Measurements from ENCODE around the gene CARD19. TPM values are rescaled to one million over a fixed set of nuclear protein-coding genes. Genes with fewer than 3 reads are reported as not detected.

The CARD19 gene
- total and polyA plus RNA-seq, 2 donors (not counting 1 experiment from before 2014, with no cell fraction given), result 31.9 to 63.4 TPM

- H3K27me3 Mint-ChIP-seq, result no peaks in the 10 kb centered on the region
- no peak overlapping the region for H3K9ac ChIP-seq (ENCODE audit: low read length)
- peaks cover 18 to 29% of the 10 kb centered on the region in 2 donors for H3K4me1 ChIP-seq (ENCODE audit: control insufficient read depth in 2 of 2, insufficient read depth in 2 of 2, low read length in 2 of 2)
- H3K4me2 ChIP-seq (replicated peaks; ENCODE audit: low read depth, low read length, poor library complexity, severe bottlenecking), result peak overlapping the region; percentile 94
- ChIA-PET CTCF (interaction anchor here (1.5 kb wide), 1 partner anchor 8 kb away, joined by 3 read pairs; no protein-coding TSS in a partner anchor), POLR2A (no interaction called here)
- no peaks in the 10 kb centered on the region for H3K36me3 ChIP-seq (replicated peaks in 1 of 2; ENCODE audit: control extremely low read depth in 1 of 2, control insufficient read depth in 1 of 2, extremely low read depth in 1 of 2, insufficient read depth in 2 of 2, low read length in 1 of 2)
- no peak overlapping the region for H3K4me3 ChIP-seq (ENCODE audit: control extremely low read depth in 1 of 5, extremely low read depth in 1 of 5, insufficient read depth in 1 of 5, low read depth in 2 of 5, low read length in 4 of 5)
- peaks cover 19% of the 10 kb centered on the region for H3K79me2 ChIP-seq (ENCODE audit: control insufficient read depth, insufficient read depth, low read length)
- TF ChIP-seq CTCF (IDR thresholded peaks at IDR 0.05) (no peak), EZH2 (IDR thresholded peaks at IDR 0.05; ENCODE audit: borderline replicate concordance, insufficient read depth, low read depth, low read length, poor library complexity, severe bottlenecking) (no peak)
- no peaks in the 10 kb centered on the region for H3K9me3 Mint-ChIP-seq (ENCODE audit: insufficient read depth)
- intact Hi-C loops (cut with micrococcal nuclease), result loop anchor here (10.0 kb wide), 1 partner anchor 432 kb away; no protein-coding TSS in a partner anchor
- peaks cover 40% of the 10 kb centered on the region for H3K4me1 Mint-ChIP-seq
- ATAC-seq (ENCODE audit: low read depth), result no peak
- H4K20me1 ChIP-seq (ENCODE audit: control insufficient read depth, insufficient read depth, low read length, poor library complexity, severe bottlenecking), result peaks cover 12% of the 10 kb centered on the region
- no peak overlapping the region for H2AFZ ChIP-seq (ENCODE audit: insufficient read depth, low read depth, low read length, poor library complexity, severe bottlenecking)
- H3K27me3 ChIP-seq (replicated peaks in 1 of 4; ENCODE audit: control extremely low read depth in 1 of 4, control insufficient read depth in 3 of 4, insufficient read depth in 4 of 4, low read length in 3 of 4), result peaks cover 0 to 13% (median 0%) of the 10 kb centered on the region in 4 experiments
- no peaks in the 10 kb centered on the region for H3K9me3 ChIP-seq (ENCODE audit: control extremely low read depth in 1 of 3, control insufficient read depth in 2 of 3, insufficient read depth in 1 of 3, low read length in 2 of 3)
- DNase-seq, result no peak
- WGBS (ENCODE audit: insufficient coverage), result 73% methylated on average over 12 of the region's 12 CpGs
- peak overlapping the region; percentile 90 for H3K4me3 Mint-ChIP-seq
- H3K27ac Mint-ChIP-seq, result no peak overlapping the region
- no peak overlapping the region for H3K27ac ChIP-seq (ENCODE audit: low read length in 2 of 2)
Measured at GRCh38 chr9:93132287-93132927, 36.4 kb downstream of the CARD19 start.
